ENCODE results near the gene RPS5.
"Not testable (repeated sequence)": the region's sequence is repeated elsewhere in the genome, so short reads cannot be mapped to it uniquely, and the experiment has no call there.

Gene RPS5

GRCh38 chr19:58356766-58357480 is 30.1 kb upstream of the RPS5 start:
- DNase-seq (ENCODE audit: low spot score) = peak; percentile 53

DNA sequence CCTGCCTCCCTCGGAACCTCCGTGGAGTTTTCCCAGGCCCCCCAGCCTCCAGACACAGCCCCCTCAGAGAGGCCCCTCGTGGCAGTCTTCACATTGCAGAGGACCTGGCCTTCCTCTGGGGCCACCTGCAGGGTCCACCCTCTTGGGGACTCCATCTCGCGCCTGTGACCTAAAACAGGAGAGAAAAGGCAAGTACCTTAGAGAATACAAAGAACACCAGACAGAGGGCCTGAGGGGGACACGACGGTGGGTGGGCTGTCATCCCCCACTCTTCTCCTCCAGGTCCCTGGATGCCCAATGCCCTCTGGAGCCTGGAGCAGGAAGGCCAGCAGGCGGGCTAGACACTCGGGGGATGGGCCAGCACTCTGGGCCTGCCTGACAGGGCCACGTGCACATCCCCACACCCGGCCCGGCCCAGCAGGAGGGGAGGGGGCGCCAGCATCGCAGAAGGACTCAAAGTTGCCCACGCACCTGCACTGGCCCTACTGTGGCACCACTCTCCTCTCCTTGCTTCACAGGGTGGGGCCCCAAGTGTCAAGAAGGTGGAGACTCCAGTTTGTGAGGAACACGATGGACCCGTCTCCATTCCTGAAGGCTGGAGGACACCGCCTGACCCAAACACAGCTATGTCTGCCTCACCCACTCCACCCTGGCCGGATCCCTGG is 29.5 kb upstream of the RPS5 start:
- DNase-seq (ENCODE audit: low spot score) = no peak

- DNase-seq (ENCODE audit: low spot score) = no peak
These were observed 25.2 kb upstream of the RPS5 start for GRCh38 chr19:58361900-58362271.

DNA sequence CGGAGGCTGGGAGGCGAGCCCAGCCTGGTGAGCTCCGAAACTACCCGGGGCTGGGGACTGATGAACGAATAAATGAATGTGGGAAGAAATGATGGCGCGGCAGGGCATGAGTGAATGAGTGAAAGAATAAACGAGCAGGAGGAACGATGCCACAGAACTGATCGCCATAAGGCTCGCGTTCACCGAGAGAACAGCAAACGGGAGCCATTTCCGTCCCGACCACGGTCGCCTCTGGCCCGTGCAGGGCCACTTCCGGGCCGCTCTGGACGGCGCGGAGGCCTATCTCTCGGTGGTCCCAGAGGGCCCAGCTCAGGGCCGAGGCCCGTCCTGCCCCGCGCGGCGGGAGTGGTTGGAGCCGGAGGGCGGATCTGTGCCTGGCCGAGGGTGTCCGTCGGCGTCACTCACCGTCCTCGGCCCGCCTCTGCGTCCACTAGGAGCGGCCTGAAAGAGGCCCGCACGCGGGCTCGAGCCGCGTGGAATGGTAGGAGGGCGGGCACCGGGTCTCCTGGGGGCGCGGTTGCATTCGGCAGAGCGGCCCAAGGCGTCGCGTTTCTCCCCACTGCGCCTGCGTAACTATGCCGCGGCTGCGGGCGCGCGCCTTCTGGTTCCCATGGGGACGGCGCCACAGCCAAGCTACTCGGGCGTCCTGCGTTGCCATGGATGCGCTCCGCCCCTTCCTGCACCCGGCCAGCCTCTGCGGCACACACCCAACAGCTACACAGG is 24.6 kb upstream of the RPS5 start, which contains the start of gene ZNF497:
Gene ZNF497 (minus strand): TSS at position 480 of the 723 bp plus-strand sequence. CDS start 5,116 bp downstream, outside the sequence.
- DNase-seq (ENCODE audit: low spot score) = peak; percentile 99

- DNase-seq (ENCODE audit: low spot score) = no peak
These were observed 22.9 kb upstream of the RPS5 start for GRCh38 chr19:58364146-58364545.

DNA sequence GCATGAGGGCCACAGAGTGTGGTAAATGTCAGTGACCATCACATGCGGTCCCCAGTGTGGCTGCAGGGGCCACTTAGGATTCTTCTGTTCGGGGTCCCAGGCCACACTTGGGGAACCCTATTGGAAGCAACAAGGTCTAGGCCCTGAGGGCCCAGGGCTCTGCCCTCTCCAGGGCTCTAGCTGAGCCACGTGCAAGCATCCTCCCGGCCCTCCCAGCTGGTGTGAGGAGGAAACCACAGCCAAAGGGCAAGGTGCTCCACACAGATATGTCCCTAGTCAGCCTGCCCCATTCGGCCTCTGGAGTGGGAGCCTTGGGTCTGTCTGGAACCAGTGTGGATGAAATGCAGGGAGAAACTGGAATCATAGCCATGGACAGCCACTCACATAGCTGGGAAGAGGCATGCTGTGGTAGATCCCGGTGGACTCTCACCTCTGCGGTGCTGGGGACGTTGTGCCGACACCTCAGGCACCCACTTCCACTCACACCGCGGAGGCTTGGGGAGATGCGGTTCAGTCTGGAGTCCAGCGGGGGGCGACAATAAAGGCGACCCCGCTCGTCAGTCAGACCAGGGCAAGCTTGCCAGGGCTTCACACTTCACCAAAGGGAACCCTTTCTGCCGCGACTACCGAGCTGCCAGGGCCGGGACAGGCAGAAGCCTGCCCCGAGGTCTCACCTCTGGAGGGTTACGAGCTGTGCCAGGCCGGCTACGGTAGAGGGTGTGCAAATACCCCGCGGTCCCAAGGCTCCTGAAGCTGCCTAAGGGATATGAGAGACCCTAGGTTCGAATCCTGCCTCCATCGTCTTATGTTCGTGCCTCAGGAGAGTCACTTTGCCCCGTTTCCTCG is 20.3 kb upstream of the RPS5 start:
- DNase-seq (ENCODE audit: low spot score) = no peak

GRCh38 chr19:58367698-58368454 is 19.2 kb upstream of the RPS5 start:
- DNase-seq (ENCODE audit: low spot score) = no peak

GRCh38 chr19:58368561-58369360 is 18.3 kb upstream of the RPS5 start:
- no peak for DNase-seq (ENCODE audit: low spot score)

- DNase-seq (ENCODE audit: low spot score) = no peak
These were observed 14.5 kb upstream of the RPS5 start for GRCh38 chr19:58372311-58373133.

- no peak for DNase-seq (ENCODE audit: low spot score)
These were observed 12.9 kb upstream of the RPS5 start for GRCh38 chr19:58374200-58374599.

DNA sequence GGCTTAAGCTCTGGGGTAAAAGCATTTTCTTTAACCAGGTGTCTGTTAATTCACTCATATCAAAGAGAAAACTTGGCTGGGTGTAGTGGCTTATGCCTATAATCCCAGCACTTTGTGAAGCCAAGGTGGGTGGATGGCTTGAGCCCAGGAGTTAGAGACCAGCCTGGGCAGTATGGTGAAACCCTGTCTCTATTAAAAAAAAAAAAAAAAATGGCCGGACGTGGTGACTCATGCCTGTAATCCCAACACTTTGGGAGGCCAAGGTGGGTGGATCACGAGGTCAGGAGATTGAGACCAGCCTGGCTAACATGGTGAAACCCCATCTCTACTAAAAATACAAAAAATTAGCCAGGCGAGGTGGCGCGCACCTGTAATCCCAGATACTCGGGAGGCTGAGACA is 10.3 kb upstream of the RPS5 start:
- not testable (repeated sequence) for DNase-seq (ENCODE audit: low spot score)

DNA sequence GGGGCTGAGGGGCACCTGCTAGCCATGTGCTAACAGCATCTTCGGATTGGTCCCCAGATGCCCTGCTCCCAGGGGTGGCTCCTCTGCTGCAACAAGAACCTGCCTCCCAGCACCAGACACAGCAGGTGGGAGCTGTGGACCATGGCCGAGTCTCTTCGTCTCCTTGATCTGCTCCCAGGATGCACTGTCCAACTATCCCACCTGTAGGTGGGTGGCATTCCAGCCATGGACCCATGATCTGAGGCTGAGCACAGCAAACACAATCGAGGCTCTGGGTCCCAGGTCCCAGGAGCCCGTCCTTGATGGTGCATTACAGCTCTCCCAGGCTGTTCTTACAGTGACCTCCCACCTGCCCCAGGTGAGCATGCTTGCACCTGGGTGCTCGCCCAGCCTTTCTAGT is 7.8 kb upstream of the RPS5 start:
- no peak for DNase-seq (ENCODE audit: low spot score)

GRCh38 chr19:58380037-58380661 is 6.9 kb upstream of the RPS5 start:
- no peak for DNase-seq (ENCODE audit: low spot score)

DNA sequence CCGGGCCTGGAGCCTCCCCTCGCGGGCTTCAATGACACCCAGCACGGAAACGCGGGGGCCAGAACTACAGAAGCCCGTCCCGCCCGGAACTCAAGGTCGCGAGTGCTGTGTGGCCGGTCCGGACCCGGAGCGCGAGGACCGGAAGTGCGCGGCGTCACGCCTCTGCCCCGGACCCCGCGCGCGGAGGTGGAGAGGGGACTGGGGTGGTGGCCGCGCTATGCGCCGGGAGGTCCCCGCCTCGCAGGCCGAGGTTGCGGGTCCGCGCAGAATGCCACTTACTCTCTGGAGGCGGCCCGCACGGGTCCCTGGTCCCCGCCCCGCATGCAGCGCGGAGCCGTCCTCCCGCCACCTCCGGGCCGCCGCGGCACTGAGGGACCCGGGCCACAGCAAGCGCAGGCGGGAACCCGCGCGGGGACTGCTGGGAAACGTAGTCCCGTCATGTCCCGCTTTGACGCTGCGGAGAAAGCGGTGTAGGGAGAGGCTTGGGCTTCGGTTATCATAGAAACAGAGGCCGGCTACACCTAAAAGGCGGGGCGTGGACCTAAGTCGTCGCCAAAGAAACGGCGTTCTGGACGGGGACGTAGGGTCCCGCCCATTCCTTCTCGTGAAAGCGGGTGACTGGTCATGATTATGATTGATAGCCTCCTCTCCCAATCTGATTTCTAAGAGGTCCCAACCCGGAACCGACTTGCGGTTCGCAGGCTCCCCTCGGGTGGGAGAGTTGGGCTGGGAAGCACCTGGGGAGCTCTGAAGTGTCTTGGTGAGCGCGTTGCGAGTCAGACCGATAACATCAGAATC is 6.2 kb upstream of the RPS5 start, which contains the start of gene ZNF837:
Gene ZNF837 (minus strand): TSS at position 369 of the 798 bp plus-strand sequence. CDS start 11,698 bp downstream, outside the sequence.
- DNase-seq (ENCODE audit: low spot score) = peak; percentile 99

- DNase-seq (ENCODE audit: low spot score) = no peak
These were observed 5.4 kb upstream of the RPS5 start for GRCh38 chr19:58381460-58382212.

DNA sequence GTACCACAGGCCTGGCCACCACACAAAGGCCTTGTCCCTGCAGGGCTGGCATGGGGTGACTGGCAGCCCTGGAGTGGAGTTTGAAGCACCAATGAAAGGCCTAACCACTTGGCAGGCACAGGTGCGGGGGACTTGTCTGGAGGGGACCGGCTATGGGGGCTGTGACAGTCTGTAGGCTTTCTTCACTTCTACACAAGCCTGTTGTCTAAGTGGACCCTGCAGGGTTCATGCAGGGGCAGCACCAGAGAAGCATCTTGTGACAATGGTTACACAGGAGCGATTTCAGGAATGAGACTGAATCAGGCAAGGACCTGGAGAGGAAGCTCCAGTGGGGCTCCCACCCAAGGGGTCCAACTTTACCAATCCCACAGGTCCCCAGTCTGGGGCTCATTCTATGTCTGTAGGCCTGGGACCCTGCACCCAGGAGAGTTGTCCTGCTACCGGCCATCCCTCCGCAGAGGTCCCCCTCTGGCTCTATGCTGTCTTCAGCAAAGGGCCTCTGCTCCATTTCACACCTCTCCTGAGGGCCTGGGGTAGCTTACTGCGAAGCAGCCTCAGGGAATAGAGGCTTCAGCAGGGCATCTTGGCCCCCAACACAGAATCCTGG is 4.0 kb upstream of the RPS5 start:
- DNase-seq (ENCODE audit: low spot score) = no peak

- no peak for DNase-seq (ENCODE audit: low spot score)
These were observed 1.7 kb upstream of the RPS5 start for GRCh38 chr19:58385313-58385890.
